ENCODE results near the gene GALNT9. TPM values are rescaled to one million over a fixed set of nuclear protein-coding genes. Genes with fewer than 3 reads are reported as not detected.

The GALNT9 gene
- total RNA-seq, 1 donor from 2014 or later = 2.1 TPM

DNA sequence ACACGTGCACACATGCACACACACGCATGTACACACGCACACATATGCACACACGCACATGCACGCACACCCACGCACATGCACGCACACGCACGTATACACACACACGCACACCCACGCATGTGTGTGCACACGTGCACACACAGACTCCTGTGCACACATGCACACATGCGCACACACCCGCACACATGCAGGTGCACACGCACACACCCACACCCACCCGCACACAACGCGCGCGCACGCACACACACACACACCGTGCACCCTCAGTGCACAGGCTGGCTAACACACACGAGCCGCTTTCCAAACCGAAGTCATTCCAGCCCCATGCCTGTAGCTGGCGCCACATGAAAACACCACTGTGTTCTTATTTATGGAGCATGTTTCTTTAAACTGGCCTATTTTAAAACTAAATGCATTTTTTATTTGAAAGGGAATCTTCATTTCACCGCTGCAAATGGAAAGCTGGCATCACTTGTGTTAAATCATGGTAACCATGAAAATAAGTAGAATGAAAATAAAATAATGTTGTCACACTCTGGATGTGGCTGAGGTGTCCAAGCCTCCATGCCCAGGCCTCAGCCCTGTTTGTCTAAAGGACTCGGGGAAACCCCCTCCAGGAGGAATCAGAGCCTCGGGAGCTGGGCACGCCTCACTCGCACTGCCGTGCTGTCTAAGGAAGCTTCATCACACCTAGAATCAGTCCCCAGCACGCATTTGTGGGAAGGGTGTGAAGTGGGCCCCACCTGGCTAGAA, 45.1 kb downstream of the GALNT9 start:
- H3K4me1 ChIP-seq (ENCODE audit: insufficient read depth, low read length) = peaks cover 2% of the 10 kb centered on the region
- Mint-ChIP-seq H3K9me3 (ENCODE audit: unreplicated experiment) (no peaks in the 10 kb centered on the region), H3K27me3 (ENCODE audit: low read depth, unreplicated experiment) (peaks cover 26% of the 10 kb centered on the region), H3K4me1 (ENCODE audit: low read depth, unreplicated experiment) (peaks cover 5% of the 10 kb centered on the region), H3K27ac (ENCODE audit: unreplicated experiment) (no peak overlapping the region), H3K4me3 (ENCODE audit: unreplicated experiment) (no peak overlapping the region), H3K36me3 (ENCODE audit: low read depth, unreplicated experiment) (no peaks in the 10 kb centered on the region)
- no peak overlapping the region for H3K9ac ChIP-seq (ENCODE audit: low read length)
- no peak for FAIRE-seq
- H3K36me3 ChIP-seq (ENCODE audit: insufficient read depth, low read length) = no peaks in the 10 kb centered on the region
- H3K4me3 ChIP-seq (ENCODE audit: insufficient read depth, low read depth, low read length) = no peak overlapping the region
- peaks cover 4% of the 10 kb centered on the region for H3K27me3 ChIP-seq (ENCODE audit: insufficient read depth, low read length)
- peak; percentile 7 for DNase-seq (ENCODE audit: low read depth)
- peaks cover 4% of the 10 kb centered on the region for H3K9me3 ChIP-seq (ENCODE audit: insufficient read depth, low read depth, low read length)
- H3K79me2 ChIP-seq (ENCODE audit: insufficient read depth, low read length) = no peaks in the 10 kb centered on the region
- no peak overlapping the region for H2AFZ ChIP-seq (ENCODE audit: low read depth, low read length)
- no peak for TF ChIP-seq EZH2 (IDR thresholded peaks at IDR 0.05; ENCODE audit: insufficient read depth, low read length)
- TF ChIP-seq, protein P1, sequence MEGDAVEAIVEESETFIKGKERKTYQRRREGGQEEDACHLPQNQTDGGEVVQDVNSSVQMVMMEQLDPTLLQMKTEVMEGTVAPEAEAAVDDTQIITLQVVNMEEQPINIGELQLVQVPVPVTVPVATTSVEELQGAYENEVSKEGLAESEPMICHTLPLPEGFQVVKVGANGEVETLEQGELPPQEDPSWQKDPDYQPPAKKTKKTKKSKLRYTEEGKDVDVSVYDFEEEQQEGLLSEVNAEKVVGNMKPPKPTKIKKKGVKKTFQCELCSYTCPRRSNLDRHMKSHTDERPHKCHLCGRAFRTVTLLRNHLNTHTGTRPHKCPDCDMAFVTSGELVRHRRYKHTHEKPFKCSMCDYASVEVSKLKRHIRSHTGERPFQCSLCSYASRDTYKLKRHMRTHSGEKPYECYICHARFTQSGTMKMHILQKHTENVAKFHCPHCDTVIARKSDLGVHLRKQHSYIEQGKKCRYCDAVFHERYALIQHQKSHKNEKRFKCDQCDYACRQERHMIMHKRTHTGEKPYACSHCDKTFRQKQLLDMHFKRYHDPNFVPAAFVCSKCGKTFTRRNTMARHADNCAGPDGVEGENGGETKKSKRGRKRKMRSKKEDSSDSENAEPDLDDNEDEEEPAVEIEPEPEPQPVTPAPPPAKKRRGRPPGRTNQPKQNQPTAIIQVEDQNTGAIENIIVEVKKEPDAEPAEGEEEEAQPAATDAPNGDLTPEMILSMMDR (IDR thresholded peaks at IDR 0.05; ENCODE audit: insufficient read depth, low read depth, low read length) = peak; percentile 13
- no peak overlapping the region for H3K4me2 ChIP-seq (ENCODE audit: low read length)
- no peak overlapping the region for H3K27ac ChIP-seq (ENCODE audit: low read depth, low read length)
- H4K20me1 ChIP-seq (ENCODE audit: insufficient read depth, low read length) = no peaks in the 10 kb centered on the region

DNA sequence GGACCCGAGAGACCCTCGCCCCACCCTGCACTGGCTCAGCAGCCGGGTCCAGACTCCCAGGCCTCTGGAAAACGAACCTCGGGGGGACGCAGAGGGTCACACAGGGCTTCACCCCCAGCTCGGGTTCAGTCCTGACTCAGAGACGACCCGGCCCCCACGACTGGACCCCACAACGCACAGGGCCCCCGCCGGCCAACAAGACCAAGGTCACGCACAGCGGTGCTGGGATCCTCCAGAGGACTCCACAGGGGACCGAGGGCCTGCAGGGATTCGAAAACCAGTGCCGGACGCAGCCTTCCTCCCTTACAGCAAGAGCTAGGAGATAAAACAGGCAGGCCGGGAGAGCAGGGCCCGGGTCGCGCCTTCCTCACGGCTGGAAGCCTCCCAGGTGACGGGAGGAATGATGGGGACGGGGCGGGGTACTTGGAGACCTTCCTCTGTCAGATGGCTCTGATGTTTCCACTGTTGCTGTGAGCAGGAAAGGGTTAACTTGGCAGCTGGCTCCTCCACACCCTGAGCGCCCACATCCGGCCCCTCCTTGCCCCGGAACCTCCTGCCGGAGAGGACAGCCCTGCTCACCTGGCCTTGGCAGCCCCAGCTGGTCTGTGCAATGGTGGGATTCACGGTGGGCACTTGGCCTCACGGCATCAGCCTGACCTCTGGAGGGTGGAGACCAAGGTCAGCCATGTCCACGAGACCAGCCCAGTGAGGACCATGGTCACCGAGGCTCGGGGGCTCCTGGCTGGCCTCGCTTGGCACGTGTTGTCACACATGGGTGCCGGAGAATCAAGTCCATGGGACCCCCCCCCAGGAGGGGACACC, 46.2 kb downstream of the GALNT9 start:
- peaks cover 2% of the 10 kb centered on the region for H3K4me1 ChIP-seq (ENCODE audit: insufficient read depth, low read length)
- Mint-ChIP-seq H3K27ac (ENCODE audit: unreplicated experiment) (no peak overlapping the region), H3K36me3 (ENCODE audit: low read depth, unreplicated experiment) (no peaks in the 10 kb centered on the region), H3K4me1 (ENCODE audit: low read depth, unreplicated experiment) (peaks cover 6% of the 10 kb centered on the region), H3K4me3 (ENCODE audit: unreplicated experiment) (no peak overlapping the region), H3K27me3 (ENCODE audit: low read depth, unreplicated experiment) (peaks cover 21% of the 10 kb centered on the region), H3K9me3 (ENCODE audit: unreplicated experiment) (no peaks in the 10 kb centered on the region)
- H3K9me3 ChIP-seq (ENCODE audit: insufficient read depth, low read depth, low read length) = peaks cover 4% of the 10 kb centered on the region
- no peak overlapping the region for H3K9ac ChIP-seq (ENCODE audit: low read length)
- TF ChIP-seq, protein P1 (IDR thresholded peaks at IDR 0.05; ENCODE audit: insufficient read depth, low read depth, low read length) = no peak
- TF ChIP-seq EZH2 (IDR thresholded peaks at IDR 0.05; ENCODE audit: insufficient read depth, low read length) = no peak
- no peak overlapping the region for H3K4me3 ChIP-seq (ENCODE audit: insufficient read depth, low read depth, low read length)
- H3K79me2 ChIP-seq (ENCODE audit: insufficient read depth, low read length) = no peaks in the 10 kb centered on the region
- FAIRE-seq (no peak), DNase-seq (ENCODE audit: low read depth) (no peak)
- H3K27ac ChIP-seq (ENCODE audit: low read depth, low read length) = no peak overlapping the region
- no peaks in the 10 kb centered on the region for H4K20me1 ChIP-seq (ENCODE audit: insufficient read depth, low read length)
- no peak overlapping the region for H2AFZ ChIP-seq (ENCODE audit: low read depth, low read length)
- no peaks in the 10 kb centered on the region for H3K36me3 ChIP-seq (ENCODE audit: insufficient read depth, low read length)
- peaks cover 4% of the 10 kb centered on the region for H3K27me3 ChIP-seq (ENCODE audit: insufficient read depth, low read length)
- no peak overlapping the region for H3K4me2 ChIP-seq (ENCODE audit: low read length)

Measured in astrocyte (in vitro differentiated cells and primary cell).